ENCODE measurements around the gene FBXO10. TPM values are rescaled to one million over a fixed set of nuclear protein-coding genes. Genes with fewer than 3 reads are reported as not detected.
"Not testable (repeated sequence)": the region's sequence is repeated elsewhere in the genome, so short reads cannot be mapped to it uniquely, and the experiment has no call there.

Gene FBXO10
- total RNA-seq, 1 donor from 2014 or later: 18.3 TPM

GRCh38 chr9:37602061-37602460, 25.9 kb upstream of the FBXO10 start:
- not testable (repeated sequence) for H3K27ac ChIP-seq (ENCODE audit: low read depth, low read length)

GRCh38 chr9:37596504-37596903, 20.3 kb upstream of the FBXO10 start:
- Histone ChIP-seq H3K9me3 (ENCODE audit: control insufficient read depth in 3 of 3, low read length in 3 of 3) (no peaks in the 10 kb centered on the region), H3K9ac (ENCODE audit: low read depth in 1 of 3, low read length in 3 of 3) (no peak overlapping the region), H3K27ac (ENCODE audit: low read depth, low read length) (no peak overlapping the region), H3K27me3 (ENCODE audit: control insufficient read depth in 3 of 3, insufficient read depth in 3 of 3, low read length in 3 of 3) (peaks cover 0 to 5% (median 0%) of the 10 kb centered on the region in 3 donors), H3K36me3 (ENCODE audit: control insufficient read depth in 3 of 3, insufficient read depth in 3 of 3, low read length in 3 of 3) (no peaks in the 10 kb centered on the region), H3K4me1 (ENCODE audit: control insufficient read depth in 3 of 3, insufficient read depth in 3 of 3, low read length in 3 of 3) (peaks cover 3 to 19% (median 8%) of the 10 kb centered on the region in 3 donors), H3K4me3 (ENCODE audit: low read length in 3 of 3) (no peak overlapping the region)

More at GRCh38 chr9:37602061-37602460, 25.9 kb upstream of the FBXO10 start:
- not testable (repeated sequence) for H3K4me3 ChIP-seq (ENCODE audit: low read length in 3 of 3); H3K9me3 ChIP-seq (ENCODE audit: control insufficient read depth in 3 of 3, low read length in 3 of 3); H3K9ac ChIP-seq (ENCODE audit: low read depth in 1 of 3, low read length in 3 of 3); H3K36me3 ChIP-seq (ENCODE audit: control insufficient read depth in 3 of 3, insufficient read depth in 3 of 3, low read length in 3 of 3); H3K27me3 ChIP-seq (ENCODE audit: control insufficient read depth in 3 of 3, insufficient read depth in 3 of 3, low read length in 3 of 3)
- H3K4me1 ChIP-seq (ENCODE audit: control insufficient read depth in 3 of 3, insufficient read depth in 3 of 3, low read length in 3 of 3): peaks cover 10 to 11% (median 11%) of the 10 kb centered on the region in 3 donors

- no peak overlapping the region for H3K27ac ChIP-seq (ENCODE audit: low read depth, low read length)
Measured at GRCh38 chr9:37593883-37594448, 17.8 kb upstream of the FBXO10 start.

GRCh38 chr9:37592108-37592951, 16.1 kb upstream of the FBXO10 start, which contains the start of gene TOMM5:
TSS of gene TOMM5 (minus strand) at chr9:37592597. CDS start at chr9:37592532, 65 bp downstream.
- Histone ChIP-seq H3K4me1 (ENCODE audit: control insufficient read depth in 3 of 3, insufficient read depth in 3 of 3, low read length in 3 of 3) (peaks cover 12 to 33% (median 13%) of the 10 kb centered on the region in 3 donors), H3K9me3 (ENCODE audit: control insufficient read depth in 3 of 3, low read length in 3 of 3) (no peaks in the 10 kb centered on the region), H3K36me3 (ENCODE audit: control insufficient read depth in 3 of 3, insufficient read depth in 3 of 3, low read length in 3 of 3) (peaks cover 2 to 17% (median 14%) of the 10 kb centered on the region in 3 donors), H3K9ac (ENCODE audit: low read depth in 1 of 3, low read length in 3 of 3) (peak within 1 kb of the TSS; percentile 93 to 97 (median 96)), H3K27me3 (ENCODE audit: control insufficient read depth in 3 of 3, insufficient read depth in 3 of 3, low read length in 3 of 3) (peaks cover 0 to 5% (median 0%) of the 10 kb centered on the region in 3 donors), H3K27ac (ENCODE audit: low read depth, low read length) (peak within 1 kb of the TSS; percentile 77), H3K4me3 (ENCODE audit: low read length in 3 of 3) (peak within 1 kb of the TSS; percentile 98 to 100 (median 99))

More at GRCh38 chr9:37593883-37594448, 17.8 kb upstream of the FBXO10 start:
- peaks cover 0 to 2% (median 1%) of the 10 kb centered on the region in 3 donors for H3K36me3 ChIP-seq (ENCODE audit: control insufficient read depth in 3 of 3, insufficient read depth in 3 of 3, low read length in 3 of 3)
- peak overlapping the region in 1 of 3 donors; percentile 32 for H3K9ac ChIP-seq (ENCODE audit: low read depth in 1 of 3, low read length in 3 of 3)
- H3K9me3 ChIP-seq (ENCODE audit: control insufficient read depth in 3 of 3, low read length in 3 of 3): no peaks in the 10 kb centered on the region
- H3K4me3 ChIP-seq (ENCODE audit: low read length in 3 of 3): peak overlapping the region; percentile 34 to 55 (median 55)
- H3K27me3 ChIP-seq (ENCODE audit: control insufficient read depth in 3 of 3, insufficient read depth in 3 of 3, low read length in 3 of 3): peaks cover 0 to 5% (median 0%) of the 10 kb centered on the region in 3 donors
- H3K4me1 ChIP-seq (ENCODE audit: control insufficient read depth in 3 of 3, insufficient read depth in 3 of 3, low read length in 3 of 3): peaks cover 12 to 33% (median 13%) of the 10 kb centered on the region in 3 donors

GRCh38 chr9:37587521-37587920, 11.3 kb upstream of the FBXO10 start:
- H3K9me3 ChIP-seq (ENCODE audit: control insufficient read depth in 3 of 3, low read length in 3 of 3): no peaks in the 10 kb centered on the region
- H3K36me3 ChIP-seq (ENCODE audit: control insufficient read depth in 3 of 3, insufficient read depth in 3 of 3, low read length in 3 of 3): peaks cover 5 to 51% (median 22%) of the 10 kb centered on the region in 3 donors
- no peak overlapping the region for H3K4me3 ChIP-seq (ENCODE audit: low read length in 3 of 3)
- H3K4me1 ChIP-seq (ENCODE audit: control insufficient read depth in 3 of 3, insufficient read depth in 3 of 3, low read length in 3 of 3): peaks cover 6 to 29% (median 13%) of the 10 kb centered on the region in 3 donors
- H3K9ac ChIP-seq (ENCODE audit: low read depth in 1 of 3, low read length in 3 of 3): no peak overlapping the region
- no peaks in the 10 kb centered on the region for H3K27me3 ChIP-seq (ENCODE audit: control insufficient read depth in 3 of 3, insufficient read depth in 3 of 3, low read length in 3 of 3)
- H3K27ac ChIP-seq (ENCODE audit: low read depth, low read length): no peak overlapping the region

GRCh38 chr9:37583522-37584121, 7.4 kb upstream of the FBXO10 start:
- Histone ChIP-seq H3K9ac (ENCODE audit: low read depth in 1 of 3, low read length in 3 of 3) (no peak overlapping the region), H3K27ac (ENCODE audit: low read depth, low read length) (no peak overlapping the region), H3K9me3 (ENCODE audit: control insufficient read depth in 3 of 3, low read length in 3 of 3) (no peaks in the 10 kb centered on the region), H3K4me1 (ENCODE audit: control insufficient read depth in 3 of 3, insufficient read depth in 3 of 3, low read length in 3 of 3) (peaks cover 0 to 5% (median 0%) of the 10 kb centered on the region in 3 donors), H3K27me3 (ENCODE audit: control insufficient read depth in 3 of 3, insufficient read depth in 3 of 3, low read length in 3 of 3) (no peaks in the 10 kb centered on the region), H3K4me3 (ENCODE audit: low read length in 3 of 3) (no peak overlapping the region), H3K36me3 (ENCODE audit: control insufficient read depth in 3 of 3, insufficient read depth in 3 of 3, low read length in 3 of 3) (peaks cover 7 to 46% (median 17%) of the 10 kb centered on the region in 3 donors)

GRCh38 chr9:37582548-37583157, 6.5 kb upstream of the FBXO10 start:
- Histone ChIP-seq H3K9ac (ENCODE audit: low read depth in 1 of 3, low read length in 3 of 3) (no peak overlapping the region), H3K9me3 (ENCODE audit: control insufficient read depth in 3 of 3, low read length in 3 of 3) (no peaks in the 10 kb centered on the region), H3K27me3 (ENCODE audit: control insufficient read depth in 3 of 3, insufficient read depth in 3 of 3, low read length in 3 of 3) (no peaks in the 10 kb centered on the region), H3K4me1 (ENCODE audit: control insufficient read depth in 3 of 3, insufficient read depth in 3 of 3, low read length in 3 of 3) (peaks cover 0 to 5% (median 0%) of the 10 kb centered on the region in 3 donors), H3K4me3 (ENCODE audit: low read length in 3 of 3) (no peak overlapping the region), H3K36me3 (ENCODE audit: control insufficient read depth in 3 of 3, insufficient read depth in 3 of 3, low read length in 3 of 3) (peaks cover 7 to 37% (median 9%) of the 10 kb centered on the region in 3 donors), H3K27ac (ENCODE audit: low read depth, low read length) (no peak overlapping the region)

GRCh38 chr9:37575511-37575914, 667 bp downstream of the FBXO10 start:
- Histone ChIP-seq H3K27ac (ENCODE audit: low read depth, low read length) (peak overlapping the region; percentile 92), H3K9ac (ENCODE audit: low read depth in 1 of 3, low read length in 3 of 3) (peak overlapping the region; percentile 88 to 94 (median 94)), H3K4me1 (ENCODE audit: control insufficient read depth in 3 of 3, insufficient read depth in 3 of 3, low read length in 3 of 3) (peaks cover 25 to 38% (median 31%) of the 10 kb centered on the region in 3 donors), H3K27me3 (ENCODE audit: control insufficient read depth in 3 of 3, insufficient read depth in 3 of 3, low read length in 3 of 3) (no peaks in the 10 kb centered on the region), H3K36me3 (ENCODE audit: control insufficient read depth in 3 of 3, insufficient read depth in 3 of 3, low read length in 3 of 3) (peaks cover 0 to 3% (median 0%) of the 10 kb centered on the region in 3 donors), H3K4me3 (ENCODE audit: low read length in 3 of 3) (peak overlapping the region; percentile 71 to 91 (median 90)), H3K9me3 (ENCODE audit: control insufficient read depth in 3 of 3, low read length in 3 of 3) (no peaks in the 10 kb centered on the region)

- H3K9me3 ChIP-seq (ENCODE audit: control insufficient read depth in 3 of 3, low read length in 3 of 3): no peaks in the 10 kb centered on the region
- no peaks in the 10 kb centered on the region for H3K27me3 ChIP-seq (ENCODE audit: control insufficient read depth in 3 of 3, insufficient read depth in 3 of 3, low read length in 3 of 3)
- H3K9ac ChIP-seq (ENCODE audit: low read depth in 1 of 3, low read length in 3 of 3): peak overlapping the region; percentile 88 to 94 (median 94)
- peaks cover 0 to 3% (median 0%) of the 10 kb centered on the region in 3 donors for H3K36me3 ChIP-seq (ENCODE audit: control insufficient read depth in 3 of 3, insufficient read depth in 3 of 3, low read length in 3 of 3)
- peaks cover 25 to 38% (median 31%) of the 10 kb centered on the region in 3 donors for H3K4me1 ChIP-seq (ENCODE audit: control insufficient read depth in 3 of 3, insufficient read depth in 3 of 3, low read length in 3 of 3)
- H3K27ac ChIP-seq (ENCODE audit: low read depth, low read length): peak overlapping the region; percentile 92
- peak overlapping the region; percentile 71 to 91 (median 90) for H3K4me3 ChIP-seq (ENCODE audit: low read length in 3 of 3)
Measured at GRCh38 chr9:37575001-37575400, 1.2 kb downstream of the FBXO10 start.
